Smooth muscle cell of the brain vasculature (primary cell): ENCODE data around the gene MRPL4.
"Not testable (repeated sequence)": the region's sequence is repeated elsewhere in the genome, so short reads cannot be mapped to it uniquely, and the experiment has no call there.

ENCODE experiments used
- DNase-seq: peaks from one replicate; pipeline ENCODE4 v3.0.0-alpha.2; 2012; ENCODE audit warnings: low read depth, low spot score

Gene MRPL4

GRCh38 chr19:10260141-10260584 is 8.1 kb downstream of the MRPL4 start:
- DNase-seq = no peak

DNA sequence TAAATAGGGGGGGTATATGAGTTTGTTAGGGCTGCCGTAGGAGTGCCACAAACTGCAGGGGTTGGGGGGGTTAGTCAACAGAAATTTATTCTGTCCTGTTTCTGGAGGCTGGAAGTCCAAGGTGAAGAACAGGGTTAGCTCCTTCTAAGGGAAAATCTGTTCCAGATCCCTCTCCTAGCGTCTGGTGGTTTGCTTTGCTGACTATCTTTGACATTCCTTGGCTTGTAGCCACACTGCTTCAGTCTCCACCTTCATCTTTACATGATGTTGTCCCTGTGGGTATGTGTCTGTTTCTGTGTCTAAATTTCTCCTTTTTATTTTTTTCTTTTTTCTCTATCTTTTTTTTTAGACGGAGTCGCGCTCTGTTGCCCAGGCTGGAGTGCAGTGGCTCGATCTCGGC is 10.8 kb downstream of the MRPL4 start:
- no peak for DNase-seq

DNA sequence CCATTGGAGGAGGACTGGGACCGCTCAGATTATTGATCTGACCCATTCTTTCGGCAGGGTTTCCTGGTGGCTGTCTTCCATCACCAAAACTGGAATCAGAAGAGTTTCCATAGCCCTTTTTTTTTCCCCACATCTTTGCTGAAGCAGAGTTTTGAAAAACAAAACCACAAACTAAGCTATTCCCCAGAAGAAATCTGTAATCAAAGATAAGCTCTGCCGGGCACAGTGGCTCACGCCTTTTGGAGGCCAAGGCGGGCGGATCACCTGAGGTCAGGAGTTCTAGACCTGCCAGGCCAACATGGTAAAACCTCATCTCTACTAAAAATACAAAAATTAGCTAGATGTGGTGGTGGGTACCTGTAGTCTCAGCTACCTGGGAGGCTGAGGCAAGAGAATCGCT is 14.7 kb downstream of the MRPL4 start:
- no peak for DNase-seq

DNA sequence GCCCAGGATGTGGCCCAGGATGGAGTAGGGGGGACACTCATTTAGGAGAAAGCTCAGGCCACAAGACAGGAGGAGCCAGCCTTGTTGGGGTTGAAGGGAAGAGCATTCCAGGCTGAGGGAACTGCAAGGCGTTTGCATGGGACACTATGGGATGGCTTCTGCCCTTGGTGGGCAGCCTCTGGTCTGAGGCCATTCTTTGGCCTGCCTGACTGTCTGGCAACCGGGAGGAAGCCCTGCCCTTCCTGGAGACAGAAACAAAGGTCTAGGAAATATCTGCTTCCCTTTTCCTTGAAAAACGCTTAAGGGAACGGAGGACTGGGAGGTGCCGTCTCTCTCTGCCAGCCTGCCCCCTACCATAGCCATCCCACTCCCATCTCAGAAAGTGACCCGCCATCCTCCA is 16.1 kb downstream of the MRPL4 start:
- no peak for DNase-seq

GRCh38 chr19:10269333-10270179 is 17.5 kb downstream of the MRPL4 start:
- DNase-seq = peak; percentile 56

DNA sequence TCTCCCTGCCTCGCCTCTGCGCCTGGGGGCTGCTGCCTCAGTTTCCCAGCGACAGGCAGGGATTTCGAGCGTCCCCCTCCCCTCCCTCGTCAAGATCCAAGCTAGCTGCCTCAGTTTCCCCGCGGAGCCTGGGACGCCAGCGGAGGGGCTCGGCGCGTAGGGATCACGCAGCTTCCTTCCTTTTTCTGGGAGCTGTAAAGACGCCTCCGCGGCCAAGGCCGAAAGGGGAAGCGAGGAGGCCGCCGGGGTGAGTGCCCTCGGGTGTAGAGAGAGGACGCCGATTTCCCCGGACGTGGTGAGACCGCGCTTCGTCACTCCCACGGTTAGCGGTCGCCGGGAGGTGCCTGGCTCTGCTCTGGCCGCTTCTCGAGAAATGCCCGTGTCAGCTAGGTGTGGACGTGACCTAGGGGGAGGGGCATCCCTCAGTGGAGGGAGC is 18.2 kb downstream of the MRPL4 start:
- no peak for DNase-seq

- DNase-seq = no peak
These were observed 18.8 kb downstream of the MRPL4 start, which contains the start of gene ICAM1 for GRCh38 chr19:10270616-10271394. Gene ICAM1 (plus strand): TSS chr19:10271120. CDS start chr19:10271160, 40 bp downstream.

- no peak for DNase-seq
These were observed 19.6 kb downstream of the MRPL4 start for GRCh38 chr19:10271543-10272086.

DNA sequence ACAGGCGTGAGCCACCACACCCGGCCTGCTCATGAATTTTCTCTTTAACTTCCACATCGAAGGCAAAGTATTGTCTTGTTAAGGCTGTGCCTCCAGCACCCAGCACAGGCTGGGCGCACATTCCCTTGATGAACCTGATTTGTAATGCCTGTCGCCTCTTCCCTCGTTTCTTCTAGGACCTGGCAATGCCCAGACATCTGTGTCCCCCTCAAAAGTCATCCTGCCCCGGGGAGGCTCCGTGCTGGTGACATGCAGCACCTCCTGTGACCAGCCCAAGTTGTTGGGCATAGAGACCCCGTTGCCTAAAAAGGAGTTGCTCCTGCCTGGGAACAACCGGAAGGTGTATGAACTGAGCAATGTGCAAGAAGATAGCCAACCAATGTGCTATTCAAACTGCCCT is 22.6 kb downstream of the MRPL4 start:
- no peak for DNase-seq

GRCh38 chr19:10277795-10278589 is 26.0 kb downstream of the MRPL4 start:
- DNase-seq = no peak

GRCh38 chr19:10278935-10279334 is 26.9 kb downstream of the MRPL4 start:
- no peak for DNase-seq

GRCh38 chr19:10279737-10280442 is 27.9 kb downstream of the MRPL4 start:
- no peak for DNase-seq

DNA sequence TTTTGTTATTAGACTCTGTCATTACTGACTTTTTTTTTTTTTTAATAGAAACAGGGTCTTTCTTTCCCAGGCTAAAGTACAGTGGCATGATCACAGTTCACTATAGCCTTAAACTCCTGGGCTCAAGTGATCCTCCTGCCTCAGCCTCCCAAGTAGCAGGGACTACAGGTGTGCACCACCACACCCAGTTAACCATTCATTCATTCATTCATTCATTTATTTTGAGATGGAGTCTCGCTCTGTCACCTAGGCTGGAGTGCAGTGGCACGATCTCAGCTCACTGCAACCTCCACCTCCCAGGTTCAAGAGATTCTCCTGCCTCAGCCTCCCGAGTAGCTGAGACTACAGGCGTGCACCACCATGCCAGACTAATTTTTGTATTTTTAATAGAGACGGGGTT is 30.0 kb downstream of the MRPL4 start:
- DNase-seq = not testable (repeated sequence)

DNA sequence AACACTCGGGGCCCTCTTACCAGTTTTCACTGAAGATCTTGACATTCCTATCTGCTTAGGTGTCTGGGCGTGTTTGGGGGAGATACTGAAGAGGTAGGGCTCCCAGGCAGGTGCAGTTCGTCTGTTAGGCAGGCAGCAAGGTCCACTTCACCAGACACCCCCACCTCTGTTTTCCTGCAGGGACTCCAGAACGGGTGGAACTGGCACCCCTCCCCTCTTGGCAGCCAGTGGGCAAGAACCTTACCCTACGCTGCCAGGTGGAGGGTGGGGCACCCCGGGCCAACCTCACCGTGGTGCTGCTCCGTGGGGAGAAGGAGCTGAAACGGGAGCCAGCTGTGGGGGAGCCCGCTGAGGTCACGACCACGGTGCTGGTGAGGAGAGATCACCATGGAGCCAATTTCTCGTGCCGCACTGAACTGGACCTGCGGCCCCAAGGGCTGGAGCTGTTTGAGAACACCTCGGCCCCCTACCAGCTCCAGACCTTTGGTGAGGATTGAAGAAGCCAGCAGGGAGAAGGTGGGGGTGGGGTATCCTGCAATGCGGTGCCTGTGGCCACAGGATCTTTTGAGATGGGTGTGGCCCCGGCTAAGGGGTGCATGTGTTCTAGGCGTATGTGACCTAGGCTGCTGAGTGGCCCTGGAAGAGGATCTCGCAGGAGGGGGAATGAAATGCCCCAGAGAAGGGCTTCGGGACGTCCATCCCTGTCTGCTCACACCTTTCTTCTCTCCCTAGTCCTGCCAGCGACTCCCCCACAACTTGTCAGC is 31.5 kb downstream of the MRPL4 start:
- DNase-seq = no peak

- DNase-seq = no peak
These were observed 32.3 kb downstream of the MRPL4 start for GRCh38 chr19:10284065-10284959.

DNA sequence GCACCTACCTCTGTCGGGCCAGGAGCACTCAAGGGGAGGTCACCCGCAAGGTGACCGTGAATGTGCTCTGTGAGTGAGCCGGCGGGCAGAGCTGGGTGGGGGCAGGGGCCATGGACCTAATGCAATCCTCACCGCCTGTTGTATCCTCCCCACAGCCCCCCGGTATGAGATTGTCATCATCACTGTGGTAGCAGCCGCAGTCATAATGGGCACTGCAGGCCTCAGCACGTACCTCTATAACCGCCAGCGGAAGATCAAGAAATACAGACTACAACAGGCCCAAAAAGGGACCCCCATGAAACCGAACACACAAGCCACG is 32.9 kb downstream of the MRPL4 start:
- no peak for DNase-seq

DNA sequence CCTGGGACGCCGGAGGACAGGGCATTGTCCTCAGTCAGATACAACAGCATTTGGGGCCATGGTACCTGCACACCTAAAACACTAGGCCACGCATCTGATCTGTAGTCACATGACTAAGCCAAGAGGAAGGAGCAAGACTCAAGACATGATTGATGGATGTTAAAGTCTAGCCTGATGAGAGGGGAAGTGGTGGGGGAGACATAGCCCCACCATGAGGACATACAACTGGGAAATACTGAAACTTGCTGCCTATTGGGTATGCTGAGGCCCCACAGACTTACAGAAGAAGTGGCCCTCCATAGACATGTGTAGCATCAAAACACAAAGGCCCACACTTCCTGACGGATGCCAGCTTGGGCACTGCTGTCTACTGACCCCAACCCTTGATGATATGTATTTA is 33.4 kb downstream of the MRPL4 start:
- no peak for DNase-seq

- no peak for DNase-seq
These were observed 35.1 kb downstream of the MRPL4 start, which contains the start of gene ICAM4 for GRCh38 chr19:10286803-10287737. Gene ICAM4 (plus strand): TSS chr19:10286955. CDS start chr19:10287013, 58 bp downstream.
